NCI-H2171 (cell line): Measurements from ENCODE around the gene GABRB1.

ENCODE experiments used
- DNase-seq: peaks from one replicate; lab custom pipeline; 2025; lab: John Stamatoyannopoulos, UW

GABRB1 gene

DNA sequence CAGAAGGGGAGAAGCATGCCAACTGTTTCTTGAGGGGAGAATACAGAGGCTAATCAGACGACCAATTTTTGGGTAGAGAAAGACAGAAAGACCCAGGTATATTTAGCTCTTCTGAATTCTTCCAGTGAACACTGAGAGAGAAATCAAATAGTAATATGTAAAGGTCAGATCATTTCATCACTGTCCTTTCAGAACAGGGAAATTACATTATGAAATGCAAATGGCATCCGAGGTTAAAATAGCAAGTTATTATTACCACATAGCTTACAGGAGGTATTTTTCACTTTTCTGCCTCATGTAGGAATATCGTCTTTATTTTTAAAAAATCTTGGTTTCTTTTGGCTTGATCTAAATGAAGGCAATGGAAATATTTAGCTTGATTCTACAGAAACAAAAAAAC, 18.0 kb downstream of the GABRB1 start:
- no peak for DNase-seq

DNA sequence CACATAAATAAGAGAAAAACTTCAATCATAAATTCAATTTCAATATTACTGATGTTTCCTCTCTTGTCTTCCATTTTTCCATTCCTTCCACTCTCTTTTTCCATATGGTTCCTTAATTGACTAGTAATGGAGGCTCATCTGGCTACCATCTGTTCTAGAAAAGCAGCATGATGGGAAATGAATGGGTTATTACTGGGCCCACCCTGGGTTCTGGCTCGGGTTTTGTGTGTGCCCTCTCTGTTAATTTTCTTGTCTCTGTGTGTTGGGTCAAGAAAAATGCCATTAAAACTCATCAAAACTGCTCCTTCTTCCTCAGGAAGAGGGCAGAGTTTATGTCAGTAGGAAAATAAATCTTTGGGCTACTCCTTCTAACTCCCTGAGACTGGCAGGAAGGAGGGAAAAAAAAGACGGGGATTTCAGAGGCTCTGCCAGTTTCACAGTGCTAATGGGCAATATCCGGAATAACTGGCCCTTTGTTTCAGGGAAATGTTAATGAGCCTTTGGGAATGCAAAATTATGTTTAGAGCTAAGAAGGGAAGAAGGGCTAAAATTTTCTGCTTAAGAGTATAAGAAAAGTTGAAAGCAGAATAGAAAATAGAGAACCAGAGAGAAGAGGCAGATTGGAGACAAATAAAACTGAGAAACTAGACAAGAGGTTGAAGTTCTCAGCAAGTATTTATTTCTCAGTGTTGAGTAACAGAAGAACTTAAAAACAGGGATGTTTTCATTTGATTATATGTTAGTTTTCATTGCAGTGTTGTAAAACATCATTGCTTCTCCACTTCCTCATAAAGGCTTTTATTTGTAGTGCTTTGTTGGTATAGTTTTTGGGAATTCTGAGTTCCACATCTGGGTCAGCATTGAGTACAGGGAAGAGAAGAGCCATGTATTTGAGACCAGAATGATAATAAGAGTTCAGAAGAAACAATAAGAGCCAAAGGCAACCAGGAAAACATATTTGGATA, 19.7 kb downstream of the GABRB1 start:
- DNase-seq, result no peak

DNA sequence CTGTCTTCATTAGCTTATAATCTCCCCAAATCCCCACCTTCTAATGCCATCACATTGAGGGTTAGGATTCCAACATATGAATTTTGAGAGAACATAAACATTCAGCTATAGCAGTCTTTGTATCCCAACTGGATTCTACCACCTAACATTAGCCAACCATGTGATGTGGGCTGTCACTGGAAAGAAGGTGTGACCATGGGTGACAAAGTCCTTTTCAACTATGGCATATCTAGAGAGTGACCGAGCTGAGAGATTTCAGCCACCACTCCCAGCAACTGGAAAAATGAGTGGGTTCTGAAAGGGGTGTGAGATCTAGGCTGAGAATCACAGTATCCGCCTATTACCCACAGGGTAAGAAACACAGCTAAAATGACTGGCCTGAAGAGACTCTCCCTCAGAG, 22.1 kb downstream of the GABRB1 start:
- DNase-seq, result no peak

DNA sequence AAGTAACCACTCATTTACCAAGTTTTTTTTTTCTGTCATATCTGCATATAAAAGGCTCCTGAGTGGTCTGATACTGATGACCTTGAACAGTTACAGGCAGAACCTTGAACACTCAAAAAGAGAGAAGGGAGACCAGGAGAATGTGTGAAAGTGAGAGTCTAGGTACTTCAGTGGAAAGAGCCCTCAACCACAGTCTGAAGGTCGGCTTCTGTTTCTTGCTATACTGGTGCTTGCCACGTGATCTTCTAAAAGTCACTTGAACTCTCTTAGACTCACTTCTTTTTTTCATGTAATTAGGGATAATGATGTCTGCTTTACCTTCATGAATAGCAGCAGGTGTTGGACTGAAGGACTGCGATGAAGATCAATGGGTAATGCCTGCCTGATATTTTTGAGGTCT, 22.8 kb downstream of the GABRB1 start:
- no peak for DNase-seq

DNA sequence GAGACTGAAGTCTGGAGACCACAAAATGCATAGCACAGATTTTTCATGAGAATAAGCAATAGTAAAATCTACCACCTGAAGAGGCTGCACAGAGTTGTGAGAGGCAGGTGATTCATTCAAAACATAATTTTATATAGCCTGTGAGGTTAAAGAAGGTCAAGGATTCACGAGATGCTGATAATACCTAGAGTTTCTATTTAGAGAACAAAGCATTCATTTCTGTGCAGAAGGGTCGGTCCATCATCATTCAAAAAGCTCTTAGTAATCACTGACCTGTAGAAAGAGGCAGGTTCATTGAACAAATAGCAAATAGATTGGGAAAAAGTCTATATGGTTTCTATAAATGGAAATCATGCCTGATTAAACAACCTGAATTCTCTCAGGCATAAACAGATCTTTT, 26.6 kb downstream of the GABRB1 start:
- DNase-seq, result no peak

DNA sequence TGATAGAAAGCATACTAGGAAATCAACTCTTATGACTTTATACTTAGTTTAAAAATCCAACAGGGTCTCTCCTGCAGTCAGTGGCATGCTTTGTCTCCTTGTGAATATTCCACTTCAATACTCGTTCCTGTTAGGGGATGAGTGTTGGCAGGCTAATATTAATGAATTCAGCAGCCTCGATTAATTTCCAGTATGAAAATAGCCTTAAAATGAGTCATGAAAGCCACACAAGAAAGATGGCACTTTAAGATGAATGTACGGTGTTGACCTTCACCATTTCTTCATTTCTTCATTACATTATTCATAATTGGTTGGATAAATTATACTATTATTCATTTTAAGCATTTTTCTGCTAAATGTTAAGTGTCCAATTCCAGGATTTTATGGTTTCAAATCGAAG, 29.2 kb downstream of the GABRB1 start:
- DNase-seq, result no peak

DNA sequence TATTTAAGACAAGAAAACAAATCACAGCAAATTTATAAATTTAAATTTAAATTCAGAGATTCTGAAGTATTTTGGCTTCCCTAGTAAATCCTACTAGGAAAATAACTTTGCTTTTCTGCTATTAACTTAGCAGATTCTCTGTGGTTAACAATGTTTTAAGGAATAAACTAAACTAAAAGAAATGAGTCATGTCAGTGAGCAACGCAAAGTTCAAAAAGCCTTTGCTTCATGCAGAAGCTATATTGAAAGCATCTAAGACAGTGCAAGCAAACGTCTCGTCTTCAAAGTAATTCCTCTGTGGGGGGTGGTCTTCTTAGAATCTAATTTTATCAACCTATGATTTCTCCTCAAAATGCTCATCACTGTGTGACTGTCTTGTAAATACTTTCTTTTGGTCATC, 30.1 kb downstream of the GABRB1 start:
- no peak for DNase-seq

DNA sequence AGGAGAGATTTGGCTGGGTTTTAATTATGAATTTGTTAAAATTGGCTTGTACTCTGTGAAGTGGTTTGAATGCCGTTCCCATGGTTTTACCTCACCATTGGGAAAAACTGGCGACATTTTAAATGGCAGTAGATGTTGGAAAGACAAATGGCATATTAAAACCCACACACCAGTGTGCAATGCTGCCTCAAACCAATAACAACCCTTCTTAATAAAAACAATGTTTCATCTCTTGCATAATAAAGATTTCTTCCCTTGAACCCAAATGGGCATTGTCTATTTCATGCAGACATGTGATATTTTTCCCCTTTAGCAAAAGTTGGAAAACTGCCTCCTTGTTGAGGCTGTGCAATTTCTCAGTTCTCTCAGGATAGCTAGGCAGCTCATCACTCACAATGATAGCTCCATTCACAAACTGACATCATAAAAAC, 33.7 kb downstream of the GABRB1 start:
- DNase-seq, result no peak

DNA sequence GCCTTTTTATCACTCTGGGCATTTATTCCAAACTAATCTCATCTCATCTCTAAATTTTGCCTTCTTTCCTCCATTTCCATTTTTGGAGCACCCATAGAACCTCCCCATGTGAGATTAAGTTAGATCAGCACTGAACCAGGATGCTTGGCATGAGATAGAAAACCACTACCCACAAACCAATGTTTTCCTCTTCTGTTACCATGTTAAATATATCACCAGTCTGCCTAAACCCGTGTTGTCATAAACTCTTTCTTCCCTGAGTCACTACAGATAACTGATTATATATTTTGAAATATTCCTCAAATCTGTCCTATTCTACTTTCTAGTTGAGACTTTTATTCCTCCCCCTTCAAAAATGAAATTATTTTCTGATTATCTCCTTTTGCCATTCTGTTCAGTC, 37.6 kb downstream of the GABRB1 start:
- no peak for DNase-seq

DNA sequence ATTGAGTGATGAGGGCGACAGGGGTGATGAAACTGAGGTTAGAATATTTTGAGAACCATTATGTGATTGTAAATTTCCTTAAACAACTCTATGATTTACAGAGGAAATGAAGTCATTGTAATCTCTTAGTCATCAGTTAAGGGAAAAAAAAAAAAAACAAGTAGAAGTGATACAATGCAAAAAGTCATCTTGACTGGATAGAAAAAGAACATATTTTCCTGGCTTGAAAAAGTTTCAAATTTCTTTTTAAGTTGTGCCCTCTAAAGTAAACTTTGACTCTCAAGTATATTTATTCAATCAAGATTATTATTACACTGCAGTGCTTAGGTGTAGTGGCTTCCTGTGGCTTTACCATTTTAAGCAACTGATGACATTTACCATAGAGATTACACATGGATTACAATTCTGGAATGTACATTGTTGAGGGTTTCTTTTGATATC, 40.6 kb downstream of the GABRB1 start:
- DNase-seq, result no peak

DNA sequence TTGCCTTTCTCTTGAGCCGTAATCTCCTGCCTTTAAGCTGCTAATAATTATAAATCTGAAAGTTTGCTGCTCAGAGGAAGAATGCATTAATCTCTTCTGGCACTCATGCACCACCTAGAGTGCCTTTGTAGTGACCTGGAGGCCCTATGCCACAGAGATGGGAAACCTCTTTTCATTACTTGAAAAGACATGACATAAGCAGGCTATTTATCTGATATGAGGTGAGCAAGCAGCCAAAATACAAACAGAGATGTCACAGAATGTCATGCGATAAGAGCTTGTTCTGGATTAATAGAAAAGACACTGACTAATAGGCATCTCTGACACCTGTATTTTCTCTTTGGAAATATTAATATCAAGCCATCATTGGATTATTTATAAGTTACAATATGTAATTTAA, 42.3 kb downstream of the GABRB1 start:
- DNase-seq, result no peak

DNA sequence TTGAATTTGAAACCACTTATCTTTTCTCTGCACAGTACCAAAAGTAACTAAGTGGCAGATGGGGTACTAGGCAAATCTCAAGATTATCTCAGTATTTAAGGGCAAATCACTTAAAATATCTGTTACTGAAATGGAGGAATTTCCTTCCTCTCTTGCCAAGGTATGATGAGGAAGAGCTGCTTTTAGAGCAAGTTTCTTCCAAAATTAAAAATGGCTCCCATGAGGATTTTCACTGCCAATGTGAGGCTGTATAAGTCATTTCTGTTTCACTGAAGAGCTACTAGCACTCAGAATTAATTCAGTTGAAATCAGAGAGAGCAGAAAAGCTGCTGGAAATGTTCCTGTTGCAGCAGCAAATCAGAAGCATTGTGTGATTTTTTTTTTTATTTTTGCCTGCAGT, 43.4 kb downstream of the GABRB1 start:
- no peak for DNase-seq

DNA sequence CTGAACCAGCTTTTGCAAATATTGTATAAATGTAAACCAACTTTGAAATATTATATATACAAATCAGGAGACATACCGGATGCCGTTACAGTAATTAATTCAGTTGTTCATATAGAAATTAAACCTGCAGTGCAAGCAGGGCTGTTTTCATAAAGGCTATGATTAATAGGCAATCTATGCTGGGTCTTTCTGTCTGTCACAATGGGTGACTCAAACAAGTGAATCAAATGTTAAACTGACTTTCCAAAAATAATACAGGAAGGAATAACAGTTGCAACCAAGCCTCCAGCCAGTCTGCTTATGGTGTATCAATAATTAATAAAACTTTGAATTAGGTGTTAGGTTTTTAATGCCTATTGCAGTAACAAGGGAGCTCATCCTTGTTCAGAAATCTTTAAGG, 43.9 kb downstream of the GABRB1 start:
- no peak for DNase-seq

DNA sequence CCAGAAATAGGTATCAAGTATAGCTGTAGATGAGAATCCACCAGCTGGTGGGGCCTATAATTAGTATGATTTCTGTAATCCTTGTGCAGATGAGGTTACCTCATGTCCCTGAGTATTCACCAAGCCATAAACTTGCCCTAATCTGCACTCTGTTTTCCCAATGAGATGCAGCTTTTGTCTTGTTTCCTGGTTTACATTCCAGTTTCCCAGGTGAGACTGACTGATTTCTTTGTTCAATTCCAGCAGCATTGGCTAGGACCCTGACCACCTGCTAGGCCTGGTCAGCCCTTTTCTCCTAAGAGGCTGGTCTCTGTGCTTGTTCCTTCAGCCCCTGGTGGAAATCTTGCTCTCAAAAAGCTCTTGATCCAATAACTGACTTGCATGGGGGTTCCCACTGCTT, 44.6 kb downstream of the GABRB1 start:
- no peak for DNase-seq

DNA sequence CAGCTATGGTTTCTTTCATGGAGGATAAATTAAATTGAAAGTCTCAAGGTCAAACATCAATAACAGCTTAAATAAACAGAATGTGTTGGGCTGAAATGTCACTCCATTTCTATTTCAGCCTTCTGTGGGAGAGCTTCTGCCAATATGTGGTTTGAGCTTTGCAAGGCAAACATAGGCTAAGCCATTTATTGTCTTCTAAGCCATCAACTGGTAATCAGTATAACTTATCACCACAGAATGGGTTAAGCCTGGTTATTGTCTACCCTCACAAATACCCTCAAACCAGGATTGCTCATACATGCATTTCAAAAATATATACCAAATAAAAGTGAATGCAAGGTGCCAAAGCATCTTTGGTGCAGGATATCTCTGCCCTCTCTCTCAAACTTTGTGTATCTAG, 52.7 kb downstream of the GABRB1 start:
- no peak for DNase-seq

DNA sequence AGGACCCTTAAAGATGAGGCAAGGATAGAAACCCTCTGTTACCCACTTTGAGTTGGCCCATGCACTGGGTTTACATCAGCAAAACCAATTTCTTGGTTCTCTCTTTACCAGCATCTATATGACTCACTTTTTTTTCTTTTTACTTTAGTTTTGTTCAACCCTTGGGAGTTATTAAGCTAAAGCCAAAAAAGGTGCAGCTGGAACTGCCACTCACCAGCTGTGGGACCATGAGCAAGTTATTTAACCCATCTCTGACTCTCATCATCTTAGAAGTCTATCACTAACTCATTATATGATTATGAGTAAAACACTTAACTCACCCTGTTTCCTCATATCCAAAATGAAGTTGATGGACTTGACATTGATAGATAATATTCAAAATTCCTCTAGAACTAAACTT, 53.4 kb downstream of the GABRB1 start:
- no peak for DNase-seq

DNA sequence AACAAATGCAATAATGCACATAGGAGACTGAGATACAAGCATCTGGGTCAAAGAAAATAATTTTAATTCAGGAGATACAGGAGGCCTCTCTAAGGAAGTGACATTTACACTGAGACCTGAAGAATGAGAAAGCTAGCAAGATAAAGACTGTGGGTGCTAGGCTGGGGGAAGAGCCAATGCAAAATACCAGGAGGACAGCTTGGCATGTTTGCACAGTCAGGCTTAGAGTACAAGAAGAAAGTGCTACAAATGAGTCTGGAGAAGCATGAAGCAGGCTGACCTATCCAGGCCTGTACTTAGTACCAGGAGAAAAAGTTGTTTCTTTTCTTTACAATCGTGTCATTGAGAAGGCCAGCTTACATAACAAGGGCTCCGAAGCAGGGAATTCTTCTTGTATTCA, 56.9 kb downstream of the GABRB1 start:
- no peak for DNase-seq

DNA sequence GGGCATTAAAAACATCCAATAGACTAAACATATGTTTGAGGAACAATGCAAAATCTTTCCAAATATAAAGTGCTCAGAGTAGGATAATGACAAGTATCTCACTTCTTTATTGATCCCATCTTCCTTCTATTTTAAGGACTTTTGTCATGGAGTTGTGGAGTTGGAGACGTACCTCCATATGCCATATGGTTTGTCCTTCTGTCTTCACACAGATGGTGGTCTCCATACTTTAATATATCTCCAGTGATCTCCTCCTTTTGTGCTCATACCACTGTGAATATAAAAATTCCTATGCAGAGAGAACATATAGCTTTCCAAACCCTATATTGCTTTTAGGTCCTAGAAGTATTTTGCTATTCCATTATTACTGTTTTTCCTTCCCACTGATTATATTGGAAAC, 64.5 kb downstream of the GABRB1 start:
- no peak for DNase-seq

DNA sequence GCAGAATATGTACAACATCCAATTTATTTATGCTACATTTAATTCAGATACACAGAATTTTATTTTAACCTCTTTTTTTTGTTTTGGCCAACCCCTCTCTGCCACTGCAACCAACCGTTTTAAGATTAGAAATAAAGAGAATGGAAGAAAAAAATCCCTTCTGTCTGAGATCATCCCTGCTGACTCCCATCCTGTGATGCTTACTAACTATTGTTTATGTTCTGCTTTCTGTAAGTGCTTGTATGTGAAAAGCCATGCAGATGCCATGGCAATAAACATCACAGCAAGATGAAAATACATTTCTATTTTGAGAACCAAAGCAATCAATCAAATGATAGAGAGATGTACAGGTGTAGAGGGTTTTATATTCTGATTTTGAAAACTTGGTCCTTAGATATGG, 70.1 kb downstream of the GABRB1 start:
- no peak for DNase-seq

DNA sequence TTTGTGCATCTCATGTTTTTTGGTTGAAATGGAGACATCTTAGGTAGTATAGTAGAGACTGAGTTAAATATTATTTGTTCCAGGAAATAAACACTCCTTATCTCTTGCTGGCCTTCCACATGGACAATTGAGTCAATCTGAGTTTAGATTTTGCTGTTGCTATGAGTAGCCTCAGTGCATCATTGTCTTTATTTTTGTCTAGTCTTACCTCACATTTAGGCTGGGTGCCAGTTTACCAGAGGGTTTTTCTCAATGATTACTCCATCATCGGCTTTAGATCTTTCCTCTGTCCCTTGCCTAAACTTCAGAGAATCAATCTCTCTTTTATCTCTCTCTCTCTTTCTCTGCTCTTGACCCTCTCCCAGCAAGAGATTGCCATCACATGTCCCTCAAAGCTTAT, 73.6 kb downstream of the GABRB1 start:
- DNase-seq, result no peak

DNA sequence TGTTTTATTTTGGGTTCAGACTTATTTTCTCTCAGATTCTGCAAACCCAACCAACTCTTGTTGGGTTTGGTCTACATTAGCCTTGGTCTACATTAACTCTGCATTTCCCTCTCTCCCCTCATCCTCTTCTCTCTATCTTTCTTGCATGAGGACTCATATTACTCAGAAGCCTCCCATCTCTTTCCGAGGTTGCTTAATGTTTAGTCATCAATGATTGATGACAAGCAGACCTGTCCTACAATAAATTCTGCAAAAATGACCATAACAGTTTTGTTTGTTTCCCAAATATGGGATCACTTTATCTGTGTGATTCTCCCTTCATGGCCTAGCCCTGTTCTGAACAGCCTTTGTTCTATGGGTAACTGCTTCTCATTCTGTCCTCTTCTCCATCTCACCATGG, 75.2 kb downstream of the GABRB1 start:
- DNase-seq, result no peak

DNA sequence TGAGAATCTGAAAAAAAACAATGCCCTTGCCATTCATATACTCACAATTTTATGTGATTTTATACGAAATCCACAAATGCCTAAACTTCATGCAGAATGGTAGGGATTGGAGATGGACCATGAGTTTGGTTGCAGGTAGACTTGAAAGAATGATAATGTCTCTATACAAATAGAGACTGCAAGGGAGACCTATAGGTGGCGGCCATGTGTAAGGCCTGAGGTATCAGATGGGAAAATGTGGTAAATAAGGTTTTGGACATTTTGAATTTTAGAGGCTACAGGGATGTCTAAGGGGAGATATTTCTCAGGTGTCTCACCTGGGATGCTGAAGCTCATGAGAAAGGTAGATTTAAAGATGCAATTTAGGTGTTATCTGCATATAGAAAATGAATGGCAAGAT, 78.0 kb downstream of the GABRB1 start:
- DNase-seq, result no peak

DNA sequence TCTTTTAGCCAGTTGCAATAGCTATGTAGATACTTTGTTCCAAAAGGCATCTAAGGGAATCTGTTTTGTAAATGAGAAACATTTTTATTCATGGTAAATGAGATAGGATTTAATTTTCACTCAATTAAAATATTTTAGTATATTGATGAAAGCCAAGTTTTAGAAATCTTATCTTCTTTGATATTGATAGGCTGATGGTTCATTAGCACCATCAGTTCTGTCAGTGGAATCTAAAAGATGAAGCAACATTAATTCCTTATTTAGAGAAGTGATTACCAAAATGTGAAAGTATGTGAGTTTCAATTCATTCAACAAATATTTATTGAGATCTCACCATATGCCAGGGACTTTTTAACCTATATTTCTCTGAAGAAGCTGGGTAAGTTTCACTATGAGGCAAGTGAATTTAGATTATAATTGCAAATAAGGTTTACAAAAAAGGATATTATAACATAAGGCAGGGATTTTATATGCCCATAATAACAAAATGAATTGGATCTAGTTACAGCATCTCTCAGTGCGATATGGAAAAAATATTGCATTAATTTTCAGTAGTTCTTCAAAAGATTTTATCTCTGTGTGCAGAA, 79.3 kb downstream of the GABRB1 start:
- DNase-seq, result no peak
